Measurements from ENCODE around the gene AP2A2.

GRCh38 chr11:1015064-1015463, 89.4 kb downstream of the AP2A2 start:
- TF ChIP-seq CTCF (IDR thresholded peaks at IDR 0.05) = no peak
- no peak for TF ChIP-seq EZH2 (IDR thresholded peaks at IDR 0.05; ENCODE audit: borderline replicate concordance, insufficient read depth, low read depth, low read length, poor library complexity, severe bottlenecking)

Data from B cell (primary cell).